Stomach (tissue), 4 donors: ENCODE results near the gene FERMT3.

Experiments
- CTCF ChIP-seq, 7 experiments: fragments of 450-650 bp in 4 of 7; fragments of 200-600 bp in 3 of 7; sonication (generic) in 3 of 7; IDR thresholded peaks; one replicate each; pipeline ENCODE4 v1.5.1; 2016 to 2019; ENCODE audit warnings: antibody characterized with exemption in 7 of 7, control low read depth in 2 of 7, mild to moderate bottlenecking in 1 of 7
- EP300 ChIP-seq: sonication (generic); formaldehyde crosslinking; IDR thresholded peaks from one replicate; pipeline ENCODE4 v1.6.1; 2017; ENCODE audit warnings: antibody characterized with exemption
- POLR2A ChIP-seq, 4 donors: fragments of 450-650 bp; IDR thresholded peaks; one replicate each; pipeline ENCODE4 v1.6.1; 2016; ENCODE audit warnings: antibody characterized with exemption in 4 of 4, control low read depth in 2 of 4, mild to moderate bottlenecking in 1 of 4, moderate library complexity in 1 of 4
- POLR2AphosphoS5 ChIP-seq, 3 donors: sonication (generic); formaldehyde crosslinking; IDR thresholded peaks; one replicate each; pipeline ENCODE4 v1.6.1; 2016; ENCODE audit warnings: antibody characterized with exemption in 3 of 3

- TF ChIP-seq CTCF (IDR thresholded peaks at IDR 0.05) (no peak), POLR2A (IDR thresholded peaks at IDR 0.05) (no peak), EP300 (no peak), POLR2AphosphoS5 (IDR thresholded peaks at IDR 0.05) (no peak)
Observed at GRCh38 chr11:64235437-64236161, 29.1 kb downstream of the FERMT3 start.
